ENCODE data around the gene LAMA2.
"Not testable (repeated sequence)": the region's sequence is repeated elsewhere in the genome, so short reads cannot be mapped to it uniquely, and the experiment has no call there.

Gene LAMA2

DNA sequence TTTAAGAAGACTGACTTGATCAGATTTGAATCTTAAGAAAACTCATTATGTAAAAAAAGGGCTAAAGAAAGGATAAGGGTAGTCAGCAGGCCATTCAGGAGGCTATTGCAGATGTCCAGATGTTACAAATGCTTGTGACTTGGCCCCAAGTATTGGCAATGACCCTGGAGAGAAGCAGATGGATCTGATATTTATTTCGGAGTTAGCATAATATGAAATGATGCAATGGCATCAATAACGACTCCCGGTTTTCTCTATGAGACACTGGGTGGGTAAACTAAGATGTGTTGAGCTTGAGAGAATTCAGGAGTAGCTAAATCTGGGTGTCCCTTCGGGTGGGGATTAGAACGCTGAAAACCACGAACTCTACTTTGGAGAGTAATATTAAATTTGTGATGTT, 149.7 kb downstream of the LAMA2 start:
- in situ Hi-C loops (cut with MboI; ENCODE audit: low pct_unique_long_range_greater_than_20kb, low sequenced_read_pairs, unreplicated experiment) = no loop called here
- DNase-seq (ENCODE audit: low spot score) = no peak
- TF ChIP-seq, protein P1, sequence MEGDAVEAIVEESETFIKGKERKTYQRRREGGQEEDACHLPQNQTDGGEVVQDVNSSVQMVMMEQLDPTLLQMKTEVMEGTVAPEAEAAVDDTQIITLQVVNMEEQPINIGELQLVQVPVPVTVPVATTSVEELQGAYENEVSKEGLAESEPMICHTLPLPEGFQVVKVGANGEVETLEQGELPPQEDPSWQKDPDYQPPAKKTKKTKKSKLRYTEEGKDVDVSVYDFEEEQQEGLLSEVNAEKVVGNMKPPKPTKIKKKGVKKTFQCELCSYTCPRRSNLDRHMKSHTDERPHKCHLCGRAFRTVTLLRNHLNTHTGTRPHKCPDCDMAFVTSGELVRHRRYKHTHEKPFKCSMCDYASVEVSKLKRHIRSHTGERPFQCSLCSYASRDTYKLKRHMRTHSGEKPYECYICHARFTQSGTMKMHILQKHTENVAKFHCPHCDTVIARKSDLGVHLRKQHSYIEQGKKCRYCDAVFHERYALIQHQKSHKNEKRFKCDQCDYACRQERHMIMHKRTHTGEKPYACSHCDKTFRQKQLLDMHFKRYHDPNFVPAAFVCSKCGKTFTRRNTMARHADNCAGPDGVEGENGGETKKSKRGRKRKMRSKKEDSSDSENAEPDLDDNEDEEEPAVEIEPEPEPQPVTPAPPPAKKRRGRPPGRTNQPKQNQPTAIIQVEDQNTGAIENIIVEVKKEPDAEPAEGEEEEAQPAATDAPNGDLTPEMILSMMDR (IDR thresholded peaks at IDR 0.05; ENCODE audit: extremely low read depth, insufficient read depth, missing control alignments) = no peak

DNA sequence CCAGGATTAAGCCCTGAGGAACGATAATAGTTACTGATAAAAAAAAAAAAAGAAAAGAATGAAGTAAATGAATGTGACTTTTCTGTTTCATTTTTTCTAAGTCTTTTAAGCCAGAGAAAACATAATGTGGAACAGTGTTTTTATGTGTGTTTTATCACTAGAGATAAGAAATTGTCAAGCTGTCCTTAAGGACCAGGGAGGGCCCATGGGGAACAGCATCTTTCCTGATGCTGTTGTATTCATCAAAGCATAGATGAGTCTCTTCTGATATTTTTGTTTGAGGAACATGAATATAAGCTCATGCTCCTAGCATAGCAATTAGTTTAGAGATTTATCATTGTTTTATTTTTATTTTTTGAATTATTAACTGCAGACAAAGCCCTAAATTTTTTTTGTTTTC, 150.2 kb downstream of the LAMA2 start:
- no peak for DNase-seq (ENCODE audit: low spot score)
- in situ Hi-C loops (cut with MboI; ENCODE audit: low pct_unique_long_range_greater_than_20kb, low sequenced_read_pairs, unreplicated experiment) = no loop called here
- TF ChIP-seq, protein P1 (IDR thresholded peaks at IDR 0.05; ENCODE audit: extremely low read depth, insufficient read depth, missing control alignments) = no peak

DNA sequence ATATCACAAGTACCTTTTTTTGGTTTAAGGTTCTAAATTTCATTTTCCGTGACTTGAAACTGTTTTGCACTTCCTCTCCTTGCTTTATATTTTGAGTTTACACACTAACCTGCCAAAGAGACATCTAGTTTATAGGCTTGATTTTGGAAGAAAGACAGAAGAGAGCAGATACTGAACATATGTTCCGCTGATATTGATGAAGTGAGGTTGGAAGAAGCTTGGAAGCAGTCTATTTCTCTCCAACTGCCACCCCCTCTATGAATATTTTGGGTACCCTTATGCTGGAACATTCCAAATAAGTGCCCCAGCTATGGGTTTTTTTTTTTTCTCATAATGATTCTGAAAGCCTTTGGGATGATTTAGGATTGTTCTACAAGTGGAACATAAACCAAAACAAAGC, 150.6 kb downstream of the LAMA2 start:
- in situ Hi-C loops (cut with MboI; ENCODE audit: low pct_unique_long_range_greater_than_20kb, low sequenced_read_pairs, unreplicated experiment) = no loop called here
- TF ChIP-seq, protein P1 (IDR thresholded peaks at IDR 0.05; ENCODE audit: extremely low read depth, insufficient read depth, missing control alignments) = no peak
- no peak for DNase-seq (ENCODE audit: low spot score)

DNA sequence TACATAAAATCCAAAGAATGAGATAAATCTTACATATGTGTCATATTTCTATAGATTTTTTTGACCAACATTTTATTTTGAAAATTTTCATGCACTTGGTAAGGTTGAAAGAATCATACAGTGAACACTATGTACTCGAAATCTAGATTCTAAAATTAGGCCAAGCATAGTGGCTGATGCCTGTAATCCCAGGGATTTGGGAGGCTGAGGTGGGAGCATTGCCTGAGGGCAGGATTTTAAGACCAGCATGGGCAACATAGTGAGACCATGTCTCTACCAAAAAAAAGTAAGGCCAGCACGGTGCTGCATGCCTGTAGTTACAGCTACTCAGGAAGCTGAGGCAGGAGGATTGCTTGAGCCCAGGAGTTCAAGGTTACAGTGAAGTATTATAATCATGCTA, 158.6 kb downstream of the LAMA2 start:
- in situ Hi-C loops (cut with MboI; ENCODE audit: low pct_unique_long_range_greater_than_20kb, low sequenced_read_pairs, unreplicated experiment) = no loop called here
- TF ChIP-seq, protein P1 (IDR thresholded peaks at IDR 0.05; ENCODE audit: extremely low read depth, insufficient read depth, missing control alignments) = no peak

DNA sequence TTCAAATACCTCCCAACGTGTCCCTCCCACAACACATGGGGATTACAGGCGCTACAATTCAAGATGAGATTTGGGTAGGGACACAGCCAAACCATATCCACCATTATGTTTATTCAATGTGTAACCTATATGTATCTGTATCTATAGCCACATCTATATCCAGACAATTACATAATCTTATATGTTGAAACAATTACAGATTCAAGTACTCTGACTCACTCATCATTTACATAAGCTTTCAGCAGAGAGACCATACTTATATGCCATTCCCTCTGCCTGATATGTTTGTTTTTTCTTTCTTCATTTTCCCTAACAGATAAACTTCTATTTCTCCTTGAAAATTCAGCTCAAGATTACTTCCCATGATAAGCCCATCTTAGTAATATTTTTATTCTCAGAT, 163.6 kb downstream of the LAMA2 start:
- in situ Hi-C loops (cut with MboI; ENCODE audit: low pct_unique_long_range_greater_than_20kb, low sequenced_read_pairs, unreplicated experiment) = no loop called here
- no peak for DNase-seq (ENCODE audit: low spot score)
- TF ChIP-seq, protein P1 (IDR thresholded peaks at IDR 0.05; ENCODE audit: extremely low read depth, insufficient read depth, missing control alignments) = no peak

More for the DNA sequence above, 158.6 kb downstream of the LAMA2 start:
- no peak for DNase-seq (ENCODE audit: low spot score)

DNA sequence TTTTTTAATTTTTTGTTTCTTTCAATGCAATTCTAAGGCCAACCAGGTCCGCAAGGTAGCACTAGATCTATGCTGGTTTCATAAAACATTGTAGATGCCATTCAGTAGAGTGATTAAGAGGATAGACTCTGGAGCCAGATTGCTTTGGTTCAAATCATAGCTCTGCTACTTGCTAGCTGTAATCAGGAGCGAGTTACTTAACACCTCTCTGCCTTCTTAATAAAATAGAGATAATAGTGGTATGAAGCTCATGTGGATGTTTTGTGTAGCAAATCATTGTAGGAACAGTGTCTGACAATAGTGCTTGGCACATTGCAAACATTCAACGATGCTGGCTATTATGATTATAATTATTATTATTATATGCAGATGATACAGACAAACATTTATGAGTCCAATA, 164.9 kb downstream of the LAMA2 start:
- TF ChIP-seq, protein P1 (IDR thresholded peaks at IDR 0.05; ENCODE audit: extremely low read depth, insufficient read depth, missing control alignments) = no peak

DNA sequence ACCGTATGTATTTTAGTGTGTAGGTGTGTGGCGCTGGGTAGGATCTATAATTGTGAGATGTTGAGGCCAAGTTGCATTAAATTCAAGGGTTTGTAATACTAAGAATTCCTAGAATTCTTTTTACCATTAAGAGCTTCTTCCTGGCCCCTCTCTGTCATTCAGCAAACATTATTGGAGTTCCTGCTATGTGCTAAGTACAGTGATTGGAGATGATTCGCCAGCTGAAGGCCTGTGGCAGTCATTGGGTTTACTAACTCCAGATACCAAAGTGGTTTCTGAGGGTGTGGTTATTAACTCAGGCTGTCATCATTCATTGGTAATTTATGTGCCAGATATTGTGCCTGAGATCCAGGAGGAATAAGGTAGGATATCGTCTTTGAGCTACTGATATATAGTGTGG, 167.1 kb downstream of the LAMA2 start:
- TF ChIP-seq, protein P1 (IDR thresholded peaks at IDR 0.05; ENCODE audit: extremely low read depth, insufficient read depth, missing control alignments) = no peak
- DNase-seq (ENCODE audit: low spot score) = no peak
- in situ Hi-C loops (cut with MboI; ENCODE audit: low pct_unique_long_range_greater_than_20kb, low sequenced_read_pairs, unreplicated experiment) = no loop called here

More for the DNA sequence above, 164.9 kb downstream of the LAMA2 start:
- in situ Hi-C loops (cut with MboI; ENCODE audit: low pct_unique_long_range_greater_than_20kb, low sequenced_read_pairs, unreplicated experiment) = no loop called here
- DNase-seq (ENCODE audit: low spot score) = no peak

DNA sequence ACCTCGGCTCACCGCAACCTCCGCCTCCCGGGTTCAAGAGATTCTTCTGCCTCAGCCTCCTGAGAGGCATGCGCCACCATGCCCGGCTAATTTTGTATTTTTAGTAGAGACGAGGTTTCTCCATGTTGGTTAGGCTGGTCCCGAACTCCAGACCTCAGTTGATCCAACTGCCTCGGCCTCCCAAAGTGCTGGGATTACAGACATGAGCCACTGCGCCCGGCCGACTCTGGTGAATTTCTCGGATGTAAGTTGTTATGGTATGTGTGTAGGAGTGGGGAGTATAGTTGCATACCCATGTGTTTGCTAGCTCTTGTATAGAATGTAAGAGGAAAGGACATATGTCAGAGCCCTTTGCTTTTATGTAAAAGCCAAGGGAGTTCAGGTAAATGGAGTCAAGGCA, 170.2 kb downstream of the LAMA2 start:
- in situ Hi-C loops (cut with MboI; ENCODE audit: low pct_unique_long_range_greater_than_20kb, low sequenced_read_pairs, unreplicated experiment); DNase-seq (ENCODE audit: low spot score): not testable (repeated sequence)
